GM19328 (cell line): ENCODE results near the gene TLX1.

ENCODE experiments used
- ATAC-seq: cut with Tn5 transposase; IDR thresholded peaks from one replicate; pipeline ENCODE4 v1.9.1; 2021; ENCODE audit warnings: mild to moderate bottlenecking, moderate library complexity; ENCODE audit not compliant: unreplicated experiment

The TLX1 gene

GRCh38 chr10:101130984-101131961 lies at the start of gene TLX1:
Gene TLX1 (plus strand): TSS chr10:101131300. CDS start chr10:101131542, 242 bp downstream.
- no peak for ATAC-seq

DNA sequence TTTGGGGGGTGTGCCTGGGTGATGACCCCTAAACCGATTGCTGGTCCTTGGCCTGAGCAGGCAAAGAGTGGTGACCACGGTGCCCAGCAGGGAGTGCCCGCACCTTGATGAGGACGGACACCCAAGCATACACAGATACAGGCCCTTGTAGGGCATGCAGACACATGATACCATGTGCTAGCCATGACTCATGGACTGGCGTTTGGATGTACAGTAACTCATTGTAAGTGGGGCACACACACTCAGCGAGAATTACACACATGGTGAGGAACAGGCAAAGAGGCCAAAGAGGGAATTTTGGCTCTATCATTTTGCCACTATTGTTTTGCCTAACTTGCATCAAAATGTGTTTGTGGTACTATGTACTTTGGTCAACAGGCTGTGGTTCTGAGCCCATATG lies 45.3 kb upstream of the TLX1 start:
- no peak for ATAC-seq

DNA sequence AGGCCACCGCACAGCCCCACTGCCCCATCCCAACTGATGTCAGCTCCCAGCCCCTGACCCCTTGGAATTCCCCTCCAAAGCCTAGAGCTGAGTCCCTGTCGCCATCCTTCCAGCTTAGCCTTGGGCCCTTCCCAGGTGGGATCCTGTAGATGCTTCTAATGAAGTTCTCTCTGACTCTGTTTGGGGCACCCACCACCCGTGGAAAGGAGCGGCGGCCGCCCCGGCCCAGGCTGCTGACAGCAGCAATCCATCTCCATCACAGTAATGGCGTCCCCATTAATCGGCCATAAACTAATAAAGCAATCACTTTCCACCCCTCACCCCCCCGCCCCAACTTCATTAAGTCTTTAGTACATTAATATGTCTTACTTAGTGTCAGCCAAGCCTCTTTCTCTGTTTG lies 43.7 kb upstream of the TLX1 start:
- ATAC-seq = no peak

GRCh38 chr10:101087965-101088364 lies 43.1 kb upstream of the TLX1 start:
- no peak for ATAC-seq

GRCh38 chr10:101089520-101090299 lies 41.4 kb upstream of the TLX1 start:
- ATAC-seq = no peak

GRCh38 chr10:101090597-101090996 lies 40.5 kb upstream of the TLX1 start:
- no peak for ATAC-seq

GRCh38 chr10:101091546-101092290 lies 39.4 kb upstream of the TLX1 start:
- no peak for ATAC-seq

- ATAC-seq = no peak
Measured at GRCh38 chr10:101092881-101093354, 38.2 kb upstream of the TLX1 start.

- ATAC-seq = no peak
Measured at GRCh38 chr10:101094121-101094879, 36.8 kb upstream of the TLX1 start.

DNA sequence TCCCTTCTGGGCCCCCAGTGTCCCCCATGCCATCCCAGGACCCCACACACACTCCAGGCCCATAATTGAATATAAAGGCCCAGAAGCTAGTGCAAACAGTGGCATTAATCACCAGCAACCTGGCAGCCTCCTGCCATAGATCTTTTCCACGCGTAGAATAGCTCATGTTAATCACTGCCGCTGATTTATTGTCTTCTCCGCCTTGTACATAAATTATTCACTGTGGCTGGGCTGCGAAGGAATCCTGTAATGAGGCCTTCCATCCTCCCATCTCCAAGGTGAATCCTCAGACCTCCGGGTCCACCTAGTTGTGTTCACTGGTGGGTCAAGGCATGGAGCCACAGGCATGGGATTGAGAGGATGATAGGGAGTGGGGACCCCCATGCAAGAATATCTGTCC lies 36.1 kb upstream of the TLX1 start:
- ATAC-seq = no peak

- no peak for ATAC-seq
Measured at GRCh38 chr10:101095550-101096213, 35.4 kb upstream of the TLX1 start.

DNA sequence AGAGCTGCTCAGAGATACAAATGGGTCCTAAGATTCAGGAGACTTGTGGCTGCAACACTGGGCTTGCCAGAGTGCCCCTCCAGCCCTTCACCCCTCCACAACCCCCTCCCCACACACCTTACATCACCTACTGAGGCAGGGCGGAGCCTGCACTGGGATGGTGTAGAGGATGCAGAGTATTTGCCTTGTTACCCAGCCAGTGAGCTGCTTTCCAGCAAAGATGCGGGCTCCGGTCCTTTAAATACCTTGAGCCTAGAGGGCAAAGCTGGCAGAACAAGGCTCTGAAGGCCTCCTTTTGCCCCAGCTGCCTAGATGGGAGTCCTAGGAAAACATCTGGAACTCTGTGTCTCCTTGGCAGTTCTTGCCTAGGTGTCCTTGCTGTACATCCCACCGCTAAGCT lies 34.7 kb upstream of the TLX1 start:
- ATAC-seq = no peak

- no peak for ATAC-seq
Measured at GRCh38 chr10:101097881-101098280, 33.2 kb upstream of the TLX1 start.

- ATAC-seq = no peak
Measured at GRCh38 chr10:101099901-101100300, 31.2 kb upstream of the TLX1 start.

DNA sequence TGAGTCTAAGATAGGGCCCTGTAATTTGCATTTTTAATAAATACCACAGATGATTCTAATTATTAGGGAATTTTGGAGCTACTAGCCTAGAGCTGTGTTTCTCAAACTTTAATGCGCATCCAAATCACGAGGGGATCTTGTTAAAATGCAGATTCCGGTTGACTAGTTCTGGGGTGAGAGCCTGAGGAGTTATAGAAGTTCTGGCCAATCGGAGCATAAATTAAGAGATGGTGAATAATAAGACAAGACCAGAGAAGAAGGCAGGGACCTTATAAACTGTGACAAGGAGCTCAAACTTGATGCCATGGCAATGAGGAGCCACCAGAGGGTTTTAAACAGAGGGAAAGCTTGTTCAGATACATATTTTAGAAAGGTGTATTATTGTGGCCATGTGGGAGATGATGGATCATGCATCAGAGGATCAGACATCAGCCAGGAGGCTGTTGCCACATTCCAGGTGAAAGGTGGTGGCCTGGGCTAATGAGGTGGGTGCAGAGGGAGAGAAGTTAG lies 29.7 kb upstream of the TLX1 start:
- ATAC-seq = no peak

- ATAC-seq = no peak
Measured at GRCh38 chr10:101103430-101103829, 27.7 kb upstream of the TLX1 start.

- no peak for ATAC-seq
Measured at GRCh38 chr10:101106351-101106750, 24.7 kb upstream of the TLX1 start.

GRCh38 chr10:101107771-101108170 lies 23.3 kb upstream of the TLX1 start:
- ATAC-seq = no peak

DNA sequence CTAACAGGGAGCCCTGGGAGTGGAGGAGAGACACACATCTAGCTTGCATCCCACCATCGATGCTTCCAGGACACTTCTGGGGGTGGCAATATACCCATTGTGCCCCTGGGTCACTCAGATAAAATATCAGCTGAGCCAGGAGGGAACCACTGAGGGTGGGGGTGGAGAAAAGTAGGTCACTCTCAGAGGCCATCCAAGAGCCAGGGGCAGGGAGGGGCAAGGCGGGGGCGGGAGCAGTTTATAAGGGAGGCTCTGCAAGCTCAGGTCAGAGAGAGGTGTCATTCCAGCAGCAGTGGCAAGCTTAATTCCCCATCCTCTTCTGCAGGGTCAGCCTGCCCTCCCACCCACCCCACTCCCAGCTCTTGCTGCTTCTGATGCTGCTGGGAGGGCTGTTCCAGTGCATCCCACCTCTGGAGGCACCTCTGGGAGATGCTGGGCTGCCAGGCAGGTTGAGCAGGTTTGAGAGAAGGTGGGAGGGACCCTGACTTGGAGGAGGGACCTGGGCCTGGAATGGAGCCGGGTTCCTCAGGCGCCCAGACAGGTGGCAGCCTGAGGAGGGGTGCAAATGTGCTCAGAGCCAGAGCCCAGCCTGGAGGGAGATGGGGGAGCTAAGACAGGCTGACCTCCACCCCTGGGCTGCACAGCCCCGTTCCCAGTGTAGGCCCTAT lies 20.1 kb upstream of the TLX1 start:
- no peak for ATAC-seq
